HepG2 (cell line): ENCODE data around the gene IFT122. TPM values are rescaled to one million over a fixed set of nuclear protein-coding genes. Genes with fewer than 3 reads are reported as not detected.

Source experiments
- FOSL2 ChIP-seq: sonication (generic); formaldehyde crosslinking; IDR thresholded peaks from 2 replicates; pipeline ENCODE4 v1.4.0; 2020; ENCODE audit warnings: missing genetic modification reagents
- KAT7 ChIP-seq: IDR thresholded peaks from 2 replicates; pipeline ENCODE4 v1.6.1; 2018; ENCODE audit warnings: borderline replicate concordance, missing compliant biosample characterization
- KDM5A ChIP-seq: fragments of 200-600 bp; sonication (generic); IDR thresholded peaks from 2 replicates; pipeline ENCODE4 v1.7.0; 2018; ENCODE audit warnings: antibody characterized with exemption, mild to moderate bottlenecking, low read length, borderline replicate concordance
- KDM5B ChIP-seq: sonication (generic); formaldehyde crosslinking; IDR thresholded peaks from 2 replicates; pipeline ENCODE4 v1.4.0; 2020; ENCODE audit warnings: missing genetic modification reagents, mild to moderate bottlenecking, borderline replicate concordance
- NRL ChIP-seq: sonication (generic); formaldehyde crosslinking; IDR thresholded peaks from 2 replicates; pipeline ENCODE4 v1.5.0; 2020; ENCODE audit warnings: missing genetic modification reagents, mild to moderate bottlenecking, moderate library complexity, borderline replicate concordance
- POLR2G ChIP-seq: fragments of 200-400 bp; formaldehyde crosslinking; IDR thresholded peaks from 2 replicates; pipeline ENCODE4 v1.6.1; 2018; ENCODE audit warnings: mild to moderate bottlenecking, low read depth, low read length, moderate library complexity
- RAD21 ChIP-seq: fragments of 450-650 bp; formaldehyde crosslinking; IDR thresholded peaks from 2 replicates; pipeline ENCODE4 v1.5.0; 2020; ENCODE audit warnings: mild to moderate bottlenecking
- RELA ChIP-seq: sonication (generic); formaldehyde crosslinking; IDR thresholded peaks from 2 replicates; pipeline ENCODE4 v1.4.0; 2020; ENCODE audit warnings: missing genetic modification reagents
- REPIN1 ChIP-seq: sonication (generic); formaldehyde crosslinking; IDR thresholded peaks from 2 replicates; pipeline ENCODE4 v1.8.0; 2022; ENCODE audit warnings: missing genetic modification reagents, low read depth, mild to moderate bottlenecking, borderline replicate concordance
- TARDBP ChIP-seq: sonication (generic); formaldehyde crosslinking; IDR thresholded peaks from 2 replicates; pipeline ENCODE4 v1.8.0; 2022; ENCODE audit warnings: mild to moderate bottlenecking, missing genetic modification reagents
- U2AF2 ChIP-seq: fragments of 200-400 bp; formaldehyde crosslinking; IDR thresholded peaks from 2 replicates; pipeline ENCODE4 v1.6.1; 2017; ENCODE audit warnings: low read depth, mild to moderate bottlenecking, low read length
- ZFP36L1 ChIP-seq: sonication (generic); formaldehyde crosslinking; IDR thresholded peaks from 2 replicates; pipeline ENCODE4 v1.8.0; 2022; ENCODE audit warnings: mild to moderate bottlenecking, missing genetic modification reagents, moderate library complexity
- ZNF326 ChIP-seq: sonication (generic); formaldehyde crosslinking; IDR thresholded peaks from 2 replicates; pipeline ENCODE4 v1.4.0; 2020; ENCODE audit warnings: missing genetic modification reagents, borderline replicate concordance
- ZNF451 ChIP-seq: sonication (generic); formaldehyde crosslinking; IDR thresholded peaks from 2 replicates; pipeline ENCODE4 v1.5.0; 2020; ENCODE audit warnings: mild to moderate bottlenecking, missing genetic modification reagents
- ZNF562 ChIP-seq: sonication (generic); formaldehyde crosslinking; IDR thresholded peaks from 2 replicates; pipeline ENCODE4 v1.8.0; 2022; ENCODE audit warnings: missing genetic modification reagents, borderline replicate concordance
- polyA plus RNA-seq, 8 experiments: library from polyadenylated mRNA; depleted of rRNA in 3 of 8; stranded (reverse) in 7 of 8; unstranded in 1 of 8; fragments of >200 nt; fragmentation: Illumina TruSeq in 4 of 8; extraction: Trizol in 4 of 8; gene quantifications; 2 replicates each; pipeline versions ENCODE4 v1.2.1 to v1.2.3, GENCODE V29; 2011 to 2016; ENCODE audit warnings: low read depth in 4 of 8, missing spikeins in 1 of 8, mixed read lengths in 1 of 8; ENCODE audit not compliant: insufficient read depth in 1 of 8
- total RNA-seq, 5 experiments: library from RNA; depleted of rRNA; stranded (reverse); fragments of >200 nt; fragmentation: Illumina TruSeq; extraction: Trizol; gene quantifications; 2 replicates each; pipeline ENCODE4 v1.2.3, GENCODE V29; 2016; ENCODE audit warnings: low read depth in 1 of 5
- TF ChIP-seq, protein P1 (sequence below): sonication (generic); formaldehyde crosslinking; IDR thresholded peaks from 2 replicates; pipeline ENCODE4 v1.5.0; 2020; ENCODE audit warnings: mild to moderate bottlenecking, missing genetic modification reagents, borderline replicate concordance
- TF ChIP-seq, protein P2 (sequence below): sonication (generic); formaldehyde crosslinking; IDR thresholded peaks from 2 replicates; pipeline ENCODE4 v1.4.0; 2020; ENCODE audit warnings: missing genetic modification reagents, low read depth, mild to moderate bottlenecking, borderline replicate concordance
- TF ChIP-seq, protein P3 (sequence below): IDR thresholded peaks from 2 replicates; pipeline ENCODE4 v1.6.1; 2012; ENCODE audit warnings: inconsistent platforms
- TF ChIP-seq, protein P4 (sequence below): fragments of 450-650 bp; IDR thresholded peaks from 2 replicates; pipeline ENCODE4 v1.6.1; 2017

The IFT122 gene
- total and polyA plus RNA-seq, 2 of the 13 experiments (the other 11 are each of a cell fraction or from before 2014, with no cell fraction given): 10.1 to 10.3 TPM

DNA sequence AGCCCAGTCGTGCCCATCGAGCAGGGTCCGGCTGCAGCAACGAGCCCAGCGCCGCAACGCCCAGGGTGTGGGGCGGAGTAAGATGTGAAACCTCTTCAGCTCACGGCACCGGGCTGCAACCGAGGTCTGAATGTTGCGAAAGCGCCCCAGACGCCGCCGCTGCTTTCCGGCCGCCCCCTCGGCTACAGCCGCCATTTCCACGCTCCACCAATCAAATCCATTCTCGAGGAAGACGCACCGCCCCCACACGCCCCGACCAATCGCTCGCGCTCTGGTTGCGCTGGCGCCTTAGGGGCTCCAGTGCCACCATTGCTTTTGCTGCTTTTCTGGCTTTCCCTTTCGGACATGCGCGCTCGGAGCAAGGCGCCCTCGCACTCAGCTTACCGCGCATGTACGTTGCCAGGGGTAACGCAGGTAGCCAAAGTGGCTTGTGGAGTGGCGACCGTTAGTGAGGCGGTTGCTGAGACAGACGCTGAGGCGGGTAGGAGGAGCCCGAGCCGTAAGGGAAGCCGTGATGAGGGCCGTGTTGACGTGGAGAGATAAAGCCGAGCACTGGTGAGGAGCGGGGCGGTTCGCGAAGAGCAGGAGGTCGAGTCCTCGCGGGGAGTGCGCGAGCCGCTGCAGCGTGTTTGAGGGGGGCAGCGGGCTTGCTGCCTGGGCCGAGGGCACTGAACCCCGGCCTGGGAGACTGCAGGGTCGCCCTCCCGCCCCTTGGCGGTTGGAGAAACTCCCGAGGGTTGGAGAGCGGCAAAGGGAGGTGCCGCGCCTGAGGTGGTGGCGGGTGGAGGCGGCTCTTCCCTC is at the start of gene IFT122, which contains the start of gene MBD4 (continued):
- TF ChIP-seq, protein P1, sequence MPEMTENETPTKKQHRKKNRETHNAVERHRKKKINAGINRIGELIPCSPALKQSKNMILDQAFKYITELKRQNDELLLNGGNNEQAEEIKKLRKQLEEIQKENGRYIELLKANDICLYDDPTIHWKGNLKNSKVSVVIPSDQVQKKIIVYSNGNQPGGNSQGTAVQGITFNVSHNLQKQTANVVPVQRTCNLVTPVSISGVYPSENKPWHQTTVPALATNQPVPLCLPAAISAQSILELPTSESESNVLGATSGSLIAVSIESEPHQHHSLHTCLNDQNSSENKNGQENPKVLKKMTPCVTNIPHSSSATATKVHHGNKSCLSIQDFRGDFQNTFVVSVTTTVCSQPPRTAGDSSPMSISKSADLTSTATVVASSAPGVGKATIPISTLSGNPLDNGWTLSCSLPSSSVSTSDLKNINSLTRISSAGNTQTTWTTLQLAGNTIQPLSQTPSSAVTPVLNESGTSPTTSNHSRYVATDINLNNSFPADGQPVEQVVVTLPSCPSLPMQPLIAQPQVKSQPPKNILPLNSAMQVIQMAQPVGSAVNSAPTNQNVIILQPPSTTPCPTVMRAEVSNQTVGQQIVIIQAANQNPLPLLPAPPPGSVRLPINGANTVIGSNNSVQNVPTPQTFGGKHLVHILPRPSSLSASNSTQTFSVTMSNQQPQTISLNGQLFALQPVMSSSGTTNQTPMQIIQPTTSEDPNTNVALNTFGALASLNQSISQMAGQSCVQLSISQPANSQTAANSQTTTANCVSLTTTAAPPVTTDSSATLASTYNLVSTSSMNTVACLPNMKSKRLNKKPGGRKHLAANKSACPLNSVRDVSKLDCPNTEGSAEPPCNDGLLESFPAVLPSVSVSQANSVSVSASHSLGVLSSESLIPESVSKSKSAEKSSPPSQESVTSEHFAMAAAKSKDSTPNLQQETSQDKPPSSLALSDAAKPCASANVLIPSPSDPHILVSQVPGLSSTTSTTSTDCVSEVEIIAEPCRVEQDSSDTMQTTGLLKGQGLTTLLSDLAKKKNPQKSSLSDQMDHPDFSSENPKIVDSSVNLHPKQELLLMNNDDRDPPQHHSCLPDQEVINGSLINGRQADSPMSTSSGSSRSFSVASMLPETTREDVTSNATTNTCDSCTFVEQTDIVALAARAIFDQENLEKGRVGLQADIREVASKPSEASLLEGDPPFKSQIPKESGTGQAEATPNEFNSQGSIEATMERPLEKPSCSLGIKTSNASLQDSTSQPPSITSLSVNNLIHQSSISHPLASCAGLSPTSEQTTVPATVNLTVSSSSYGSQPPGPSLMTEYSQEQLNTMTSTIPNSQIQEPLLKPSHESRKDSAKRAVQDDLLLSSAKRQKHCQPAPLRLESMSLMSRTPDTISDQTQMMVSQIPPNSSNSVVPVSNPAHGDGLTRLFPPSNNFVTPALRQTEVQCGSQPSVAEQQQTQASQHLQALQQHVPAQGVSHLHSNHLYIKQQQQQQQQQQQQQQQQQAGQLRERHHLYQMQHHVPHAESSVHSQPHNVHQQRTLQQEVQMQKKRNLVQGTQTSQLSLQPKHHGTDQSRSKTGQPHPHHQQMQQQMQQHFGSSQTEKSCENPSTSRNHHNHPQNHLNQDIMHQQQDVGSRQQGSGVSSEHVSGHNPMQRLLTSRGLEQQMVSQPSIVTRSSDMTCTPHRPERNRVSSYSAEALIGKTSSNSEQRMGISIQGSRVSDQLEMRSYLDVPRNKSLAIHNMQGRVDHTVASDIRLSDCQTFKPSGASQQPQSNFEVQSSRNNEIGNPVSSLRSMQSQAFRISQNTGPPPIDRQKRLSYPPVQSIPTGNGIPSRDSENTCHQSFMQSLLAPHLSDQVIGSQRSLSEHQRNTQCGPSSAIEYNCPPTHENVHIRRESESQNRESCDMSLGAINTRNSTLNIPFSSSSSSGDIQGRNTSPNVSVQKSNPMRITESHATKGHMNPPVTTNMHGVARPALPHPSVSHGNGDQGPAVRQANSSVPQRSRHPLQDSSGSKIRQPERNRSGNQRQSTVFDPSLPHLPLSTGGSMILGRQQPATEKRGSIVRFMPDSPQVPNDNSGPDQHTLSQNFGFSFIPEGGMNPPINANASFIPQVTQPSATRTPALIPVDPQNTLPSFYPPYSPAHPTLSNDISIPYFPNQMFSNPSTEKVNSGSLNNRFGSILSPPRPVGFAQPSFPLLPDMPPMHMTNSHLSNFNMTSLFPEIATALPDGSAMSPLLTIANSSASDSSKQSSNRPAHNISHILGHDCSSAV (CRISPR knock-in tag): no peak
- TF ChIP-seq NRL (CRISPR knock-in tag) (peak; percentile 88; the same call in 1 of the 2 replicates), KDM5B (CRISPR knock-in tag) (peak; percentile 85), ZNF451 (CRISPR knock-in tag) (0 out of 2 replicates have a peak, but pooled peaks have one; percentile 36), RELA (CRISPR knock-in tag) (no peak), TARDBP (CRISPR knock-in tag) (no peak; the same call in 1 of the 2 replicates), ZFP36L1 (peak; percentile 83; the same call in 1 of the 2 replicates), KAT7 (peak; percentile 89; the same call in 1 of the 2 replicates), POLR2G (peak; percentile 85), KDM5A (peak; percentile 71; the same call in 1 of the 2 replicates), U2AF2 (peak; percentile 91; the same call in 1 of the 2 replicates), RAD21 (0 out of 2 replicates have a peak, but pooled peaks have one; percentile 34), ZNF562 (CRISPR knock-in tag) (no peak), REPIN1 (CRISPR knock-in tag) (no peak), ZNF326 (CRISPR knock-in tag) (no peak), FOSL2 (CRISPR knock-in tag) (peak; percentile 19; the same call in 1 of the 2 replicates)
- TF ChIP-seq, protein P2, sequence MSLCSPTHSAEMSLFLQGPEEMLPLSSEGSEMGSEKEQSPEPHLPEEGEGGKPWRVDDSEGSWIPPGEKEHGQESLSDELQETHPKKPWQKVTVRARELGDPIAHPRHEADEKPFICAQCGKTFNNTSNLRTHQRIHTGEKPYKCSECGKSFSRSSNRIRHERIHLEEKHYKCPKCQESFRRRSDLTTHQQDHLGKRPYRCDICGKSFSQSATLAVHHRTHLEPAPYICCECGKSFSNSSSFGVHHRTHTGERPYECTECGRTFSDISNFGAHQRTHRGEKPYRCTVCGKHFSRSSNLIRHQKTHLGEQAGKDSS (CRISPR knock-in tag): peak; percentile 71; the same call in 1 of the 2 replicates
- TF ChIP-seq, protein P3, sequence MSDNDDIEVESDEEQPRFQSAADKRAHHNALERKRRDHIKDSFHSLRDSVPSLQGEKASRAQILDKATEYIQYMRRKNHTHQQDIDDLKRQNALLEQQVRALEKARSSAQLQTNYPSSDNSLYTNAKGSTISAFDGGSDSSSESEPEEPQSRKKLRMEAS: peak; percentile 43
- TF ChIP-seq, protein P4, sequence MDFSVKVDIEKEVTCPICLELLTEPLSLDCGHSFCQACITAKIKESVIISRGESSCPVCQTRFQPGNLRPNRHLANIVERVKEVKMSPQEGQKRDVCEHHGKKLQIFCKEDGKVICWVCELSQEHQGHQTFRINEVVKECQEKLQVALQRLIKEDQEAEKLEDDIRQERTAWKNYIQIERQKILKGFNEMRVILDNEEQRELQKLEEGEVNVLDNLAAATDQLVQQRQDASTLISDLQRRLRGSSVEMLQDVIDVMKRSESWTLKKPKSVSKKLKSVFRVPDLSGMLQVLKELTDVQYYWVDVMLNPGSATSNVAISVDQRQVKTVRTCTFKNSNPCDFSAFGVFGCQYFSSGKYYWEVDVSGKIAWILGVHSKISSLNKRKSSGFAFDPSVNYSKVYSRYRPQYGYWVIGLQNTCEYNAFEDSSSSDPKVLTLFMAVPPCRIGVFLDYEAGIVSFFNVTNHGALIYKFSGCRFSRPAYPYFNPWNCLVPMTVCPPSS: no peak
